Fibroblast of villous mesenchyme (primary cell): ENCODE data around the gene AHDC1. TPM values are rescaled to one million over a fixed set of nuclear protein-coding genes. Genes with fewer than 3 reads are reported as not detected.

Experiments used
- DNase-seq: peaks from one replicate; pipeline ENCODE4 v3.0.0-alpha.2; 2010; ENCODE audit warnings: low read depth
- H3K4me3 ChIP-seq: 2 replicates; pipeline ENCODE4 v1.5.1; 2011; ENCODE audit warnings: low read depth, mild to moderate bottlenecking, low read length
- CTCF ChIP-seq: IDR thresholded peaks from 2 replicates; pipeline ENCODE4 v1.5.1; 2012; ENCODE audit warnings: low read depth, mild to moderate bottlenecking, low read length; ENCODE audit not compliant: insufficient read depth
- total RNA-seq: library from RNA; depleted of rRNA; stranded (reverse); fragments of >200 nt; gene quantifications from 2 replicates; pipeline ENCODE4 v1.2.3, GENCODE V29; 2012

The AHDC1 gene
- total RNA-seq, 1 donor, result 22.5 TPM

GRCh38 chr1:27584453-27584852 lies 19.5 kb downstream of the AHDC1 start:
- TF ChIP-seq CTCF, result no peak
- H3K4me3 ChIP-seq, result no peak overlapping the region
- DNase-seq, result no peak

DNA sequence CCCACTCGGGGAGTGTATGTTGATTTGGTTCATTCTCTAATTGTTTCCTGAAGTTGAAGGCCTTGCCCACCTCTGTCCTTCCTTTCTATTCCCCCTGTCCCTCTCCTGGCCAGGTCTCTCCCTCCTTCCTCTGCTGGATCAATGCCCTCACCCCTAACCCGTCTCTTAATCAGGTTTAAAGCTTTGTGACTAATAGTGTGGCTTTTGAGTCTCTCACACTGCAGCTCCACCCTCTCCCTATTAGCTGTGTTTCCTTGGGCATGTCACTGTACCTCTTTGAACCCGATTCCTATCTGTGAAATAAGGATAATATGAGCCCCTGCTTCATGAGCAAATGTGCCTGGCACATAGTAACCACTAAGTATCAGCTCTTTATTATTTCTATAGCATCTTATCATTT lies 20.5 kb downstream of the AHDC1 start:
- H3K4me3 ChIP-seq, result no peak overlapping the region
- DNase-seq, result no peak

DNA sequence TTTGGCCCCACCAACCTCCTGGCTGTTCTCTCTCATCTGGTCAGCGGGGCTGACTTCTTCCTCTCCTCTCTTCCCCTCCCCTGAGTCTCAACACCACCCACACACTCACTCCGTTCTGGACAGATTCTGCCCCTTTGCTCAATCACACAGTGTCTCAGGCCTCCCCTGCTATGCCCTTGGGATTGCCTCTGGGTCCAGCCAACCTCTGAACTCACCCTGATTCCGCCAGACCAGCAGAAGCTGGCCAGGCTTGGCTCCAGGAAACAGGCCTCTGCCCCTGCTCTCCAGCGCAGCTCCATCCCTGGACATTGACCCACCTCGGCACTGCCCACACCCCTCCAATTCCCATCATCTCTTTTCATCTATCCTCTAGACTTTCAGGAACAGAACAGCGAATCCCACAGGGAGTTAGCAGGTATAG lies 22.1 kb downstream of the AHDC1 start:
- H3K4me3 ChIP-seq, result no peak overlapping the region
- DNase-seq, result no peak
- no peak for TF ChIP-seq CTCF

More for the DNA sequence above, 20.5 kb downstream of the AHDC1 start:
- TF ChIP-seq CTCF, result no peak

- DNase-seq, result peak; percentile 28
- H3K4me3 ChIP-seq, result no peak overlapping the region
- no peak for TF ChIP-seq CTCF
Measured at GRCh38 chr1:27577504-27578188, 26.3 kb downstream of the AHDC1 start.

- TF ChIP-seq CTCF, result no peak
- no peak overlapping the region for H3K4me3 ChIP-seq
- no peak for DNase-seq
Measured at GRCh38 chr1:27576806-27577227, 27.1 kb downstream of the AHDC1 start.

- peak; percentile 45 for DNase-seq
- H3K4me3 ChIP-seq, result peak overlapping the region; percentile 32
- TF ChIP-seq CTCF, result peak; percentile 5
Measured at GRCh38 chr1:27575840-27576331, 28.1 kb downstream of the AHDC1 start.
